Sigmoid colon (tissue), 3 donors: Measurements from ENCODE around the gene SLC35F1.

Experiments
- CTCF ChIP-seq, 4 experiments: fragments of 450-650 bp in 3 of 4; fragments of 200-600 bp in 1 of 4; IDR thresholded peaks; one replicate each; pipeline ENCODE4 v1.5.1; 2016 to 2019; ENCODE audit warnings: antibody characterized with exemption in 4 of 4, mild to moderate bottlenecking in 3 of 4, moderate library complexity in 2 of 4
- POLR2A ChIP-seq, 2 donors: fragments of 450-650 bp; IDR thresholded peaks; one replicate each; pipeline ENCODE4 v1.6.1; 2016; ENCODE audit warnings: antibody characterized with exemption in 2 of 2, mild to moderate bottlenecking in 2 of 2, moderate library complexity in 2 of 2

DNA sequence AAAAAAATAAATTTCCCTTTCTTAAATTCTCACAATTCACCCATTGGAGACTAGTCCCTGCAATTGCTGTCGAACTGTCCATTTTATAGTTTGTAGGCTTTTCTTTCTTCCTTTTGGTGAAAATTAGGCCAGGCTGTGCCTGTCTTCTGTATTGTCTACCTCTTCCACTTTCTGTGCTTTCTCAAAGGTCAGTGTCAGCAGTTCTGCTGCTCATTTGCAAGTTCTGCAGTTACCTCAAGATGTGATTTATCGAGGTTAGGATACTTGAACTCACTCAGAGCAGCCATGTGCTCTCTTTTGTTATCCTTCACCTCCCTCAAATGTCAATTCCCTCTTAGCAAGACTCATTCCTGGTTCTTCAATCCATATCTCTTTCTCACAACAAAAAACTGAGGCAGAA is 179.1 kb downstream of the SLC35F1 start:
- TF ChIP-seq POLR2A (IDR thresholded peaks at IDR 0.05) (no peak), CTCF (IDR thresholded peaks at IDR 0.05) (no peak)
